Caco-2 (cell line): ENCODE results near the gene EME2. TPM values are rescaled to one million over a fixed set of nuclear protein-coding genes. Genes with fewer than 3 reads are reported as not detected.

Experiments used
- BruUV-seq: library from RNA; stranded (reverse); fragments of 400-500 nt; replicated peaks from 2 replicates; lab custom pipeline; 2021; lab: Mats Ljungman, UMichigan
- CTCF ChIA-PET: fragments of 300-600 bp; sonication (Branson Sonifier 250); formaldehyde crosslinking; loops from one replicate; lab custom pipeline; 2022; ENCODE audit warnings: antibody characterized with exemption; lab: Charles Lee
- POLR2A ChIA-PET: fragments of 300-600 bp; sonication (Branson Sonifier 250); formaldehyde crosslinking; loops from one replicate; lab custom pipeline; 2022; ENCODE audit warnings: antibody characterized with exemption; lab: Charles Lee
- DNase-seq, 2 experiments: peaks; one replicate each; pipeline versions ENCODE4 v3.0.0 to v3.0.0-alpha.2; 2020 to 2022
- H3K27me3 ChIP-seq: replicated peaks from 2 replicates; pipeline ENCODE4 v1.6.0; 2011; ENCODE audit warnings: low read length; ENCODE audit not compliant: control insufficient read depth, insufficient read depth
- H3K36me3 ChIP-seq: 2 replicates; pipeline ENCODE4 v1.5.1; 2011; ENCODE audit warnings: low read length; ENCODE audit not compliant: control insufficient read depth, insufficient read depth
- H3K4me1 ChIP-seq: fragments of 250-450 bp; sonication (Bioruptor Pico); 2 replicates; pipeline ENCODE4 v1.5.1; 2020; ENCODE audit warnings: mild to moderate bottlenecking
- H3K4me3 ChIP-seq: 2 replicates; pipeline ENCODE4 v1.5.1; 2011; ENCODE audit warnings: low read depth, mild to moderate bottlenecking, control low read depth, low read length
- H3K9me3 ChIP-seq: fragments of 250-450 bp; sonication (Bioruptor Pico); 2 replicates; pipeline ENCODE4 v1.5.1; 2020; ENCODE audit warnings: mild to moderate bottlenecking, moderate library complexity
- H3K27ac Mint-ChIP-seq: one replicate; pipeline ENCODE4 v1.8.0; 2022; ENCODE audit warnings: mixed read lengths; ENCODE audit not compliant: unreplicated experiment
- H3K27me3 Mint-ChIP-seq: one replicate; pipeline ENCODE4 v1.8.0; 2022; ENCODE audit warnings: mixed read lengths; ENCODE audit not compliant: insufficient read depth, unreplicated experiment
- H3K36me3 Mint-ChIP-seq: one replicate; pipeline ENCODE4 v1.8.0; 2022; ENCODE audit warnings: mild to moderate bottlenecking, mixed read lengths; ENCODE audit not compliant: insufficient read depth, unreplicated experiment
- H3K4me1 Mint-ChIP-seq: one replicate; pipeline ENCODE4 v1.8.0; 2022; ENCODE audit warnings: low read depth, mixed read lengths; ENCODE audit not compliant: unreplicated experiment
- H3K4me3 Mint-ChIP-seq: one replicate; pipeline ENCODE4 v1.8.0; 2022; ENCODE audit warnings: mild to moderate bottlenecking, moderate library complexity, mixed read lengths; ENCODE audit not compliant: unreplicated experiment
- H3K9me3 Mint-ChIP-seq: one replicate; pipeline ENCODE4 v1.8.0; 2022; ENCODE audit warnings: mixed read lengths; ENCODE audit not compliant: unreplicated experiment
- intact Hi-C: fragments of 100-400 bp; cut with micrococcal nuclease; formaldehyde crosslinking; loops from one replicate; pipeline ENCODE4 v1.10.0; 2022; ENCODE audit not compliant: unreplicated experiment
- microRNA-seq: library from miRNA; unstranded; fragments of <30 nt; microRNA quantifications from one replicate; pipeline ENCODE4 v1.2.0, GENCODE V29; 2022
- total RNA-seq: library from RNA; stranded (reverse); gene quantifications from 2 replicates; pipeline ENCODE4 v1.2.3, GENCODE V29; 2022
- TF ChIP-seq, protein P1 (sequence below), 2 experiments: fragments of 200-600 bp in 1 of 2; IDR thresholded peaks; 1 replicate in 1 of 2; 2 replicates in 1 of 2; pipeline versions ENCODE4 v1.5.1 to v1.8.0; 2011 to 2022; ENCODE audit warnings: antibody characterized with exemption in 1 of 2, control low read depth in 1 of 2, inconsistent platforms in 1 of 2, low read depth in 1 of 2, low read length in 1 of 2, mild to moderate bottlenecking in 1 of 2, moderate library complexity in 1 of 2; ENCODE audit not compliant: insufficient read depth in 1 of 2, severe bottlenecking in 1 of 2, unreplicated experiment in 1 of 2

EME2 gene
- total RNA-seq, 1 experiment from 2014 or later = 24.1 TPM

- Mint-ChIP-seq H3K4me1 (no peaks in the 10 kb centered on the region), H3K36me3 (peaks cover 14% of the 10 kb centered on the region), H3K9me3 (no peaks in the 10 kb centered on the region), H3K27me3 (no peaks in the 10 kb centered on the region), H3K27ac (no peak overlapping the region), H3K4me3 (no peak overlapping the region)
- Histone ChIP-seq H3K4me3 (no peak overlapping the region), H3K4me1 (peaks cover 6% of the 10 kb centered on the region; the same call in 1 of the 2 replicates), H3K27me3 (no peaks in the 10 kb centered on the region), H3K36me3 (peaks cover 1% of the 10 kb centered on the region; the same call in 1 of the 2 replicates), H3K9me3 (no peaks in the 10 kb centered on the region)
- intact Hi-C loops = loop anchor here (5.0 kb wide), 1 partner anchor 42 kb away; the partner anchor contains the start of genes NUBP2 and SPSB3
- peak; percentile 54 to 56 for DNase-seq
- BruUV-seq = no TSS peak
- ChIA-PET CTCF (interaction anchor here (0.7 to 1.1 kb wide), 3 partner anchors 41 to 217 kb away, joined by 3 to 4 read pairs (median 4); partner anchors contain the start of genes EME2, MRPS34, NUBP2 and SPSB3), POLR2A (interaction anchor here (0.6 kb wide), 1 partner anchor 12 kb away, joined by 4 read pairs; no protein-coding TSS in a partner anchor)
- TF ChIP-seq, protein P1, sequence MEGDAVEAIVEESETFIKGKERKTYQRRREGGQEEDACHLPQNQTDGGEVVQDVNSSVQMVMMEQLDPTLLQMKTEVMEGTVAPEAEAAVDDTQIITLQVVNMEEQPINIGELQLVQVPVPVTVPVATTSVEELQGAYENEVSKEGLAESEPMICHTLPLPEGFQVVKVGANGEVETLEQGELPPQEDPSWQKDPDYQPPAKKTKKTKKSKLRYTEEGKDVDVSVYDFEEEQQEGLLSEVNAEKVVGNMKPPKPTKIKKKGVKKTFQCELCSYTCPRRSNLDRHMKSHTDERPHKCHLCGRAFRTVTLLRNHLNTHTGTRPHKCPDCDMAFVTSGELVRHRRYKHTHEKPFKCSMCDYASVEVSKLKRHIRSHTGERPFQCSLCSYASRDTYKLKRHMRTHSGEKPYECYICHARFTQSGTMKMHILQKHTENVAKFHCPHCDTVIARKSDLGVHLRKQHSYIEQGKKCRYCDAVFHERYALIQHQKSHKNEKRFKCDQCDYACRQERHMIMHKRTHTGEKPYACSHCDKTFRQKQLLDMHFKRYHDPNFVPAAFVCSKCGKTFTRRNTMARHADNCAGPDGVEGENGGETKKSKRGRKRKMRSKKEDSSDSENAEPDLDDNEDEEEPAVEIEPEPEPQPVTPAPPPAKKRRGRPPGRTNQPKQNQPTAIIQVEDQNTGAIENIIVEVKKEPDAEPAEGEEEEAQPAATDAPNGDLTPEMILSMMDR (IDR thresholded peaks at IDR 0.05; ENCODE audit: insufficient read depth in 1 of 2, low read depth in 1 of 2, low read length in 1 of 2, severe bottlenecking in 1 of 2, unreplicated experiment in 1 of 2) = peak in 1 of 2 experiments; percentile 54
Measured at GRCh38 chr16:1823821-1824220, 51.2 kb downstream of the EME2 start.

- Mint-ChIP-seq H3K27me3 (no peaks in the 10 kb centered on the region), H3K36me3 (peaks cover 10% of the 10 kb centered on the region), H3K4me3 (peak overlapping the region; percentile 45), H3K27ac (no peak overlapping the region), H3K4me1 (no peaks in the 10 kb centered on the region), H3K9me3 (no peaks in the 10 kb centered on the region)
- Histone ChIP-seq H3K36me3 (peaks cover 1% of the 10 kb centered on the region; the same call in 1 of the 2 replicates), H3K4me3 (peak overlapping the region; percentile 76), H3K9me3 (no peaks in the 10 kb centered on the region), H3K4me1 (peaks cover 10% of the 10 kb centered on the region; the same call in 1 of the 2 replicates), H3K27me3 (no peaks in the 10 kb centered on the region)
- no TSS peak for BruUV-seq
- POLR2A ChIA-PET = no interaction called here
- intact Hi-C loops = no loop called here
- DNase-seq = peak in 1 of 2 experiments; percentile 22
- TF ChIP-seq, protein P1 (IDR thresholded peaks at IDR 0.05; ENCODE audit: insufficient read depth in 1 of 2, low read depth in 1 of 2, low read length in 1 of 2, severe bottlenecking in 1 of 2, unreplicated experiment in 1 of 2) = no peak
- CTCF ChIA-PET = no interaction called here
Measured at GRCh38 chr16:1825381-1825863, 52.8 kb downstream of the EME2 start.

Small RNA genes lying within 50 kb of the gene (microRNA-seq; reads per million reads assigned to microRNA genes)
- 9.1 reads per million, percentile 47 among the genes with 10 or more reads in this experiment for gene MIR3177

Other genes with a start within 250 kb of the EME2 start
- not detected in 2 replicates for gene TMEM204, start 239.1 kb upstream of the EME2 start, total RNA-seq
- gene IFT140, start 160.7 kb upstream of the EME2 start, total RNA-seq = 16.0 and 16.2 TPM in 2 replicates
- gene CRAMP1, start 160.4 kb upstream of the EME2 start, total RNA-seq = 24.7 and 27.3 TPM in 2 replicates
- gene JPT2, start 94.5 kb upstream of the EME2 start, total RNA-seq = 170 and 178 TPM in 2 replicates
- 60.5 and 74.9 TPM in 2 replicates for gene MAPK8IP3, start 66.6 kb upstream of the EME2 start, total RNA-seq
- 5.8 and 7.0 TPM in 2 replicates for gene NME3, start 1.3 kb upstream of the EME2 start, total RNA-seq
- 105 and 109 TPM in 2 replicates for gene MRPS34, start 324 bp downstream of the EME2 start, total RNA-seq
- 26.0 and 28.0 TPM in 2 replicates for gene SPSB3, start 9.8 kb downstream of the EME2 start, total RNA-seq
- gene NUBP2, start 10.2 kb downstream of the EME2 start, total RNA-seq = 61.9 and 65.3 TPM in 2 replicates
- gene IGFALS, start 20.9 kb downstream of the EME2 start, total RNA-seq = not detected in 2 replicates
- 39.9 and 48.1 TPM in 2 replicates for gene HAGH, start 54.0 kb downstream of the EME2 start, total RNA-seq
- 16.5 and 21.1 TPM in 2 replicates for gene FAHD1, start 54.4 kb downstream of the EME2 start, total RNA-seq
- not detected in 2 replicates for gene MEIOB, start 99.4 kb downstream of the EME2 start, total RNA-seq
- not detected in 2 replicates for gene HS3ST6, start 145.6 kb downstream of the EME2 start, total RNA-seq
- 27.6 and 30.5 TPM in 2 replicates for gene MSRB1, start 170.4 kb downstream of the EME2 start, total RNA-seq
- gene RPL3L, start 181.9 kb downstream of the EME2 start, total RNA-seq = not detected in 2 replicates
- 128 and 132 TPM in 2 replicates for gene NDUFB10, start 186.7 kb downstream of the EME2 start, total RNA-seq
- 2,961 and 3,006 TPM in 2 replicates for gene RPS2, start 192.0 kb downstream of the EME2 start, total RNA-seq
- not detected in 2 replicates for gene RNF151, start 194.0 kb downstream of the EME2 start, total RNA-seq
- 34.7 and 36.6 TPM in 2 replicates for gene TBL3, start 199.2 kb downstream of the EME2 start, total RNA-seq
- 0.35 and 1.1 TPM in 2 replicates for gene NOXO1, start 208.7 kb downstream of the EME2 start, total RNA-seq
- 57.3 and 57.4 TPM in 2 replicates for gene GFER, start 211.4 kb downstream of the EME2 start, total RNA-seq
- 2.9 and 3.3 TPM in 2 replicates for gene SYNGR3, start 217.2 kb downstream of the EME2 start, total RNA-seq
- gene ZNF598, start 237.0 kb downstream of the EME2 start, total RNA-seq = 43.7 and 50.4 TPM in 2 replicates
- gene NPW, start 247.0 kb downstream of the EME2 start, total RNA-seq = 6.1 and 8.8 TPM in 2 replicates